SHP77 (cell line): ENCODE data around the gene UBE2B.

Experiments
- DNase-seq, 2 experiments: peaks; one replicate each; lab custom pipeline; 2025; lab: John Stamatoyannopoulos, UW

The UBE2B gene

DNA sequence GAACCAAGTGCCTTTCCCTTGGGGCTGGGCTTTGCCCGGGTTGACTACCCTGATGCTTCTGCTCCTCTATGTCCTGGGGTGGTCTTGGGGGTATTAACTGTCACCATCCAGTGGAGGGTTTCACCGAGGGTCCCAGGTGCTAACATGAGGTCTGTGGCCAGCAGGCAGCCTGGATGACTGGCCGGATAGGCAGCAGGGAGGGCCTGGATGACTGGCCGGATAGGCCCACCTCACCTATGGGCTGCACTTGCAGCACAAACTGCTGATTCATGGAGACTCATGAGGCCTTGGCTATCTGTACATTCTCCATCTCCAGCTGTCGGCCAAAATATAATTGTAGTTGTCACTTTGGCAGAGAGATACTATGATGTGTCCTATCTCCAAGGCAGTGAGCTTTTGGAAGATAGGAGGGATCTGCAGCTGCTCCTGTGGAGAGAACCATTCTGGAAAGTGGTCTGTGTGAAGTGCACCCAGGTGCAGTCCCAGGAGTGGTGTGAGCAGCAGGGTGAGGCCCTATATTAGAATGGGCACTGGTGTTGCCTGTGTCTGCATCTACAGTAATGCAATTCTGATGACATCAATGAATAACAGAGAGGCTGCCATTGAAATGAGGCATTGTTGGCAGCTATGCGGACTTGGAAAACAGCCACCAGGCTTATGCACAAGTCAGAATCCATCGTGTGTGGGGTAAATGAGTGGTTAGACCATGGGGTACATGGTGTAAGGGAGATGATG is 66.6 kb downstream of the UBE2B start:
- DNase-seq, result peak; percentile 70 to 72

DNA sequence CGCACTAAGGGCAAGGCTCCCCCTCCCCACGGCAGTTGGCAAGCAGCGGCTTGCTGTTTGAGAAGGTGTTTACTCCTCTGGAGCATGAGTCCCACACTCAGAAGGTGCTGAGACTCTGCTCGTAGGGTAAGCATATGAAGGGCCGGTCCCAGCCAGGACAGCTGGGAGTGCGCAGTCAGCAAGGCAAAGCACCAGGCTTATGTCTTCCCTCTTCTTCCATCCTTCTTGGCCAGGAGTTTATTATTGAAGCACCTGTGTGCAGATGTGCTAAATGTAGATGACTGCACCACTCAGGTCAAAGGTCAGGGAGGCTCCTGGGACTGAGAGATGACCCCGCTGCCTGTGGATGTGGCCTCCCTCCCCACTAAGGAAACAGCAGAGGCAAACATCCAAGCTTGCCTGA is 67.4 kb downstream of the UBE2B start:
- no peak for DNase-seq

DNA sequence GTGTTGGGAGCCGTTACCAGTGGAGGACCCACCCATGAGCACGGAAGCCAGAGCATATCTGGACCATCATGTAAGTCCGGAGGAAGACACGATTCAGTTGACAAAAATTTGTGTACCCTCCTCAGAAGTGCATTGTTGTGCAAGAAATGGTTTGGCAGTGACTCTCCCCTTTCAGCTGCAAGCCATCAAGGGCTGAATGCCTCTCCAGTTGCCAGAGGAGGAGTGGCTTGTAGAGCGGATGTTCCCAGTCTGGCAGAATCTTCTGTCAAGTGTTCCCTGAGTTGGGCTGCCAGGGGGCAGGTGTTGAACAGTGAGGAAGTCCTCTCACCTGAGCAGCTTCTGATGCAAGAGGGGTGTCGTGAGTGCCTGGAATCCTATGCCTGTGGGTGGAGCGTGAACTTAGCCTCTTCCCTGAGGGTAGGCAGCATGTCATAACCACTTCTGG is 67.9 kb downstream of the UBE2B start:
- DNase-seq, result peak; percentile 76 to 78

DNA sequence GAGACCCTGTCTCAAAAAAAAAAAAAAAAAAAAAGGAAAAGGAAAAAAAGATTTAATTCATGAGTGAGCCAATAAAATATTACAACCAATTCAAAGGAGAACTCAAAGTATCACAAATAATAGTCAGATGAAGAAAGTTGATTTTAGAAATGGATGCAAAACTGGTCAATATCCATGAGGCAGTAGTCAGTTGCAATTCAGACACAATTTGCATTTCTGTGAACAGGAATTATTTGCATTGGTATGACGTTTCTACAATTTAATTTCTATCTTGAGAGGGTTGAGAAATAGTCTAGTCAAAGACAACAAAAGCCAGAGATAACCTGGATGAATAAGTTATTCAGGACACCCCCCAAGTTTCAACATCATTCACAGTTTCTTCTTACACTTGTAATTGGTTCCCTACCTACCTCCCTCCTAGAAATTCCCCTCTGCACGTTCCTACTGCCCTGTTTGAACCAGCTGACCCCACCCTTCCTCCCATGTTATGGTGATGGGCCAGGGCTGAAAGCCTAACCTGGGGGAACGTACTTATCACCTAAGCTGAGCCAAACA is 68.9 kb downstream of the UBE2B start:
- DNase-seq, result no peak
